A673 (cell line): ENCODE measurements around the gene AGA. TPM values are rescaled to one million over a fixed set of nuclear protein-coding genes. Genes with fewer than 3 reads are reported as not detected.

Experiments used
- BruUV-seq: library from RNA; stranded (reverse); fragments of 400-500 nt; replicated peaks from 2 replicates; lab custom pipeline; 2021; lab: Mats Ljungman, UMichigan
- CTCF ChIA-PET: fragments of 300-600 bp; sonication (Branson Sonifier 250); formaldehyde crosslinking; loops from one replicate; lab custom pipeline; 2022; ENCODE audit warnings: antibody characterized with exemption; lab: Charles Lee
- POLR2A ChIA-PET: fragments of 300-600 bp; sonication (Branson Sonifier 250); formaldehyde crosslinking; loops from one replicate; lab custom pipeline; 2022; ENCODE audit warnings: antibody characterized with exemption; ENCODE audit not compliant: low non-redundant PET; lab: Charles Lee
- DNase-seq: peaks from one replicate; pipeline ENCODE4 v3.0.0-alpha.2; 2015; ENCODE audit warnings: low spot score
- H3K27ac ChIP-seq: fragments of 200-600 bp; sonication (generic); 2 replicates; pipeline ENCODE4 v1.5.1; 2016; ENCODE audit warnings: mixed run types, low read depth, mild to moderate bottlenecking, mixed read lengths, antibody characterized with exemption, low read length; ENCODE audit not compliant: poor library complexity, severe bottlenecking
- H3K27me3 ChIP-seq: fragments of 200-600 bp; sonication (generic); replicated peaks from 2 replicates; pipeline ENCODE4 v1.6.1; 2017; ENCODE audit warnings: mixed run types, low read depth, mild to moderate bottlenecking, mixed read lengths, antibody characterized with exemption, low read length; ENCODE audit not compliant: insufficient read depth, poor library complexity
- H3K36me3 ChIP-seq: fragments of 200-600 bp; sonication (generic); 2 replicates; pipeline ENCODE4 v1.6.1; 2016; ENCODE audit warnings: mixed run types, mild to moderate bottlenecking, mixed read lengths, antibody characterized with exemption, low read length; ENCODE audit not compliant: insufficient read depth, poor library complexity, severe bottlenecking
- H3K4me1 ChIP-seq: fragments of 200-600 bp; sonication (generic); 2 replicates; pipeline ENCODE4 v1.6.1; 2017; ENCODE audit warnings: mixed run types, mild to moderate bottlenecking, mixed read lengths, antibody characterized with exemption, low read length; ENCODE audit not compliant: insufficient read depth, poor library complexity, severe bottlenecking
- H3K4me3 ChIP-seq: fragments of 200-600 bp; sonication (generic); 2 replicates; pipeline ENCODE4 v1.5.1; 2016; ENCODE audit warnings: low read depth, mixed run types, mild to moderate bottlenecking, mixed read lengths, low read length; ENCODE audit not compliant: poor library complexity, severe bottlenecking
- H3K9me3 ChIP-seq: fragments of 200-600 bp; sonication (generic); 2 replicates; pipeline ENCODE4 v1.6.1; 2016; ENCODE audit warnings: mixed run types, low read depth, mild to moderate bottlenecking, mixed read lengths, antibody characterized with exemption, low read length; ENCODE audit not compliant: poor library complexity, severe bottlenecking
- EZH2 ChIP-seq: fragments of 200-600 bp; sonication (generic); IDR thresholded peaks from 2 replicates; pipeline ENCODE4 v1.6.1; 2017; ENCODE audit warnings: borderline replicate concordance, low read depth, mild to moderate bottlenecking, mixed read lengths, antibody characterized with exemption, low read length; ENCODE audit not compliant: poor library complexity, severe bottlenecking
- intact Hi-C: fragments of 100-400 bp; cut with micrococcal nuclease; formaldehyde crosslinking; loops from one replicate; pipeline ENCODE4 v1.10.0; 2022; ENCODE audit not compliant: unreplicated experiment
- total RNA-seq: library from RNA; stranded (reverse); gene quantifications from 2 replicates; pipeline ENCODE4 v1.2.3, GENCODE V29; 2021
- TF ChIP-seq, protein P1 (sequence below): fragments of 300-800, 200-600 bp; sonication (generic); conservative IDR thresholded peaks from 2 replicates; pipeline ENCODE4 v1.5.1; 2017; ENCODE audit warnings: low read depth, mild to moderate bottlenecking, antibody characterized with exemption, low read length, moderate library complexity, mixed read lengths

Gene AGA
- total RNA-seq, 1 experiment from 2014 or later = 24.6 TPM

- TF ChIP-seq EZH2 = no peak
- TF ChIP-seq, protein P1, sequence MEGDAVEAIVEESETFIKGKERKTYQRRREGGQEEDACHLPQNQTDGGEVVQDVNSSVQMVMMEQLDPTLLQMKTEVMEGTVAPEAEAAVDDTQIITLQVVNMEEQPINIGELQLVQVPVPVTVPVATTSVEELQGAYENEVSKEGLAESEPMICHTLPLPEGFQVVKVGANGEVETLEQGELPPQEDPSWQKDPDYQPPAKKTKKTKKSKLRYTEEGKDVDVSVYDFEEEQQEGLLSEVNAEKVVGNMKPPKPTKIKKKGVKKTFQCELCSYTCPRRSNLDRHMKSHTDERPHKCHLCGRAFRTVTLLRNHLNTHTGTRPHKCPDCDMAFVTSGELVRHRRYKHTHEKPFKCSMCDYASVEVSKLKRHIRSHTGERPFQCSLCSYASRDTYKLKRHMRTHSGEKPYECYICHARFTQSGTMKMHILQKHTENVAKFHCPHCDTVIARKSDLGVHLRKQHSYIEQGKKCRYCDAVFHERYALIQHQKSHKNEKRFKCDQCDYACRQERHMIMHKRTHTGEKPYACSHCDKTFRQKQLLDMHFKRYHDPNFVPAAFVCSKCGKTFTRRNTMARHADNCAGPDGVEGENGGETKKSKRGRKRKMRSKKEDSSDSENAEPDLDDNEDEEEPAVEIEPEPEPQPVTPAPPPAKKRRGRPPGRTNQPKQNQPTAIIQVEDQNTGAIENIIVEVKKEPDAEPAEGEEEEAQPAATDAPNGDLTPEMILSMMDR = no peak
- DNase-seq = no peak
- no peak overlapping the region for H3K27ac ChIP-seq
- H3K27me3 ChIP-seq = no peaks in the 10 kb centered on the region
- intact Hi-C loops = no loop called here
- no peaks in the 10 kb centered on the region for H3K36me3 ChIP-seq
- BruUV-seq = no TSS peak
- ChIA-PET POLR2A (no interaction called here), CTCF (no interaction called here)
- peaks cover 28% of the 10 kb centered on the region for H3K4me1 ChIP-seq
- H3K9me3 ChIP-seq = no peaks in the 10 kb centered on the region
- H3K4me3 ChIP-seq = no peak overlapping the region
Observed at GRCh38 chr4:177444911-177445736, 2.9 kb upstream of the AGA start.

DNA sequence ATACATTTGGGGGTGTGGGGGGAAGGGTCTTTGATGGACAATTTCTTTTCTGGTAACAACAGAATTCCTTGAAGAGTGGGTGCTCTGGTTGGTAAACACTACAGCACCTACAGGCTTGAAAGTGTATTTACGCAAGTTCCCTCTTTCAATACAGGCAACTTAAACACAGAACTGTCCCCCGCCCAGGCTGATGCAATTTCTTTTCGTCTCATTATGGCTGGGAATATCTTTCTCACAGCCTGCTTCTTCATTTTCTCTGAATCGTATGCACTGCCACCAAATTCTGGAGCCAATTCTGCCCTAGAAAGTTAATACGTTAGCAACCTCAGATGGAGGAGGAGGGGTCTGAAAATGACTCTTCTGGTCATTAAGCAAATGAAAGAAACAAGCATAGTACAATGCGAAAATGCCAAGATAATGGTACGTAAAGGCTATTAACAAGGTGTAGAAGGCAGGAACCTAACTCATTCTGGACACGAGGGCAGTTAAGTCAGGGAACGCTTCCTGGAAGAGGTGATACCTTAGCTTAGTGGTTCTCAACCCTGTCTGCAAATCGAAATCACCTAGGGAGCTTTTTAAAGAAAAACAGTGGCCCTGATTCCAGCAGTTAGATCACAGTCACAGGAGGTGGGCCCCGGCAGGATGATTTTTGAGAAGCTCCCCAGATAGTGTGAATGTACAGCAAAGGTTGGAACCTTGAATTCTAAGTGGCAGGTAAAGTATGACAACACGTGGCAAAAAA is 1.0 kb downstream of the AGA start:
- H3K9me3 ChIP-seq = no peaks in the 10 kb centered on the region
- intact Hi-C loops = no loop called here
- ChIA-PET CTCF (no interaction called here), POLR2A (no interaction called here)
- H3K4me1 ChIP-seq = peaks cover 7% of the 10 kb centered on the region
- no TSS peak for BruUV-seq
- H3K36me3 ChIP-seq = peaks cover 9% of the 10 kb centered on the region
- DNase-seq = peak; percentile 60
- peak overlapping the region; percentile 90 for H3K27ac ChIP-seq
- TF ChIP-seq EZH2 = no peak
- TF ChIP-seq, protein P1 = peak; percentile 44; the same call in 1 of the 2 replicates
- no peaks in the 10 kb centered on the region for H3K27me3 ChIP-seq
- peak overlapping the region; percentile 58 for H3K4me3 ChIP-seq

DNA sequence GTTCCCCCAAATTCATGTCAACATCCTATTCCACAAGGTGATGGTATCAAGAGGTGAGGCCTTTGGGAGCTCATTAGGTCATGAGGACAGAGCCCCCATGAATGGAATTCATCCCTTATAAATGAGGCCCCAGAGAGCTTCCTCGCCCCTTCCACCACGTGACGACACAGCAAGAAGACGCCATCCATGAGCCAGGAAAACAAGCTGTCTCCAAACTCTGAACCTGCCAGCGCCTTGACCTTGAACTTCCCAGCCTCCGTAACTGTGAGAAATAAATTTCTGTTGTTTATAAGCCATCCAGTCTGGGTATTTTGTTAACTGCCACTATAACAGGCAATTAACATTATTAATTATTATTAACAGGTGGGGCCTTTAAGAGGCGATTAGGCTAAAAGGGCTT is 5.8 kb downstream of the AGA start:
- H3K27me3 ChIP-seq = no peaks in the 10 kb centered on the region
- no peaks in the 10 kb centered on the region for H3K9me3 ChIP-seq
- H3K4me1 ChIP-seq = peaks cover 7% of the 10 kb centered on the region
- no TSS peak for BruUV-seq
- intact Hi-C loops = no loop called here
- no peak overlapping the region for H3K27ac ChIP-seq
- DNase-seq = no peak
- TF ChIP-seq, protein P1 = no peak
- ChIA-PET CTCF (no interaction called here), POLR2A (no interaction called here)
- no peak overlapping the region for H3K4me3 ChIP-seq
- H3K36me3 ChIP-seq = peaks cover 24% of the 10 kb centered on the region
